HG03039 (cell line): Measurements from ENCODE around the gene AGRN.
"Not testable (repeated sequence)": the region's sequence is repeated elsewhere in the genome, so short reads cannot be mapped to it uniquely, and the experiment has no call there.

Source experiments
- ATAC-seq: cut with Tn5 transposase; IDR thresholded peaks from one replicate; pipeline ENCODE4 v1.9.1; 2021; ENCODE audit warnings: mild to moderate bottlenecking, moderate library complexity; ENCODE audit not compliant: unreplicated experiment

The AGRN gene

DNA sequence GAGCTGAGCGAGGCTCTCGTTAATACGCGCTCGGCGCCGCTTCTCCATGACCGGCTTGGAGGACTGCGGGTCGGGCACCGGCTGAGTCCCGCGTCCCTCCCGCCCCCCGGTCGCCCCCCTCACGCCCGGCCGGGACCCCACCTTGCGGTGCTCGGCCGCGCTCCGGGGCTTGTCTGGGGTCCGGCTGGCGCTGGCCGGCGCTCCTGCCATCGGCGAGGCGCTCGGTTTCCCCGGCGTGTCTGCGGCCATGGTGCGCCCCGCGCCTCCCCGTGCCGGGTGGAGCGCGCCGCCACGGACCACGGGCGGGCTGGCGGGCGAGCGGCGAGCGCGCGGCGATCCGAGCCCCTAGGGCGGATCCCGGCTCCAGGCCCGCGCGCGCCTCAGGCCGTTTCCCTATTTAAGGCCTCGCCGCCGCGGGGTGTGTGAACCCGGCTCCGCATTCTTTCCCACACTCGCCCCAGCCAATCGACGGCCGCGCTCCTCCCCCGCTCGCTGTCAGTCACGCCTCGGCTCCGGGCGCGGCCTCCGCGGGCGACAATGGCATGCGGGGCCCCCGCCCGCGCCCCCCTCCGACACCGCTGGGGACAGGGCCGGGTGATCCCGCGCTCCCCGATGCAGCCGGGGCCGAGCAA, 20.1 kb upstream of the AGRN start, which contains the start of gene HES4:
HES4 (minus strand) TSS at position 373 of the 632 bp plus-strand sequence; CDS start at position 249, 124 bp downstream.
- no peak for ATAC-seq

DNA sequence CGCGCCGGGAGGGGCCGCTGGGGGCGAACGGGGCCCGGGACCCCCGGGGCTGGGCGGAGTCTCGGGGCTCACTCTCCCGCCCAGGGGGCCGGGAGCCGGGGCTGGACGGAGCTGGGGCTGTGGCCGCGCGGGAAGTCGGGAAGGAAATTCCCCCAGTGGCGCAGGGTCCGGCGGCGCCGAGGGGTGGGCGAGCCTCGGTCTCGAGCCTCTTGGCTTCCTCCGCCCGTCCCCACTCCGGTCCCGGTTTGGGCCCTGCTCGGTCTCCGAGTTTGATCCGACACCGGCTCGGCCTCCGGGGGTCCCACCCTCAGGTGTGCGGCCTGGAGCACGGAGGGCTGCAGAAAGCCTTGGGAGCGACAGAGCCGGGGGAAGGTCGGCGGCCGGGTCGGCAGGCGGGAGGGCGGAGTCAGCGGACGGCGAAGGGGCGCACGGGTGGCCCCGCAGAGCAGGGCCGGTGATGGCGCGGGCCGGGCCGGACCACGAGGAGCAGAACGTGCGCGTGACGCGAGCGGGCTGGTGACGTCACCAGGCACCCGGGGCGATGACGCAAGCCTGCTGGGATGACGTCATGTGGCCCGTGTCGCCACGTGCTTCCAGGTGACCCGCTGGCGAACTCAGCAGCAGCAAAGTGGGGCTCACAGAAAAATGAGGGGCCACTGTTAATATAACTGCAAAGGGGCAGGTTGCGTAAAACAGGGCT, 19.4 kb upstream of the AGRN start:
- no peak for ATAC-seq

DNA sequence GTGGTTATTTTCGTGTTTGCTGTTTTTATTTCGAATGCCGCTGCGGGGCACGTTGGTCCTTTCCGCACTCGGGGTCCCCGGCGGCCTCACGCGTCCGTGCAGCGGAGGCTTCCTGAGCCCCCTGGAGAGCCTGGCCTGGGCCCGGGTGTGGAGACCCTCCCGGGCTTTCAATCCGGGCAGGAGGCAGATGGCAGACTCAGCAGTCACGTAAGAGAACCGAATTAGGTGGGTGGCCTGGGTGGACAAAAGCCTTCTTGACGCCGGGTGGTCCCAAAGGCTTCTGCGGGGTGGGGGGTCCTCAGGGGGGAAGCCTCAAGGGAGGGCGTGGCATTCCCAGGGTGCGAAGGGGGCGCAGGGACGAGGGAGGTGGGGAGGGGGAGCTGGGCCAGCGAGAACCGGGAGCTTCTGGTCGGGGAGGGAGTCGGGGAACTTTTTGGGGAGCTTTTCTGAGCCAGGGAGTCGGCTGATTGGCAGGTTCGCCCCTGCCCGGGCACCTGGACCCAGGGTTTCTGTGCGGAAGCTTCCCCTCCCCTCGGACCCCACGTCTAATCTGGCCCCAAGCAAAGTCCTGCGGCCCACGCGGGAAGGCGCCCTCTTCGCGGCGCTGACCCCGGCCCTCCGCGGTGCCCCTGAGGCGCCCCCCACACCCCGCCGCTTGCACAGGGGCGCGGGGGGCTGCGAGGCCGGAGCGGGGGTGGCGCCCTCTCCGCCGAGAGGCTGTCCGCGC, 18.7 kb upstream of the AGRN start:
- ATAC-seq, result no peak

DNA sequence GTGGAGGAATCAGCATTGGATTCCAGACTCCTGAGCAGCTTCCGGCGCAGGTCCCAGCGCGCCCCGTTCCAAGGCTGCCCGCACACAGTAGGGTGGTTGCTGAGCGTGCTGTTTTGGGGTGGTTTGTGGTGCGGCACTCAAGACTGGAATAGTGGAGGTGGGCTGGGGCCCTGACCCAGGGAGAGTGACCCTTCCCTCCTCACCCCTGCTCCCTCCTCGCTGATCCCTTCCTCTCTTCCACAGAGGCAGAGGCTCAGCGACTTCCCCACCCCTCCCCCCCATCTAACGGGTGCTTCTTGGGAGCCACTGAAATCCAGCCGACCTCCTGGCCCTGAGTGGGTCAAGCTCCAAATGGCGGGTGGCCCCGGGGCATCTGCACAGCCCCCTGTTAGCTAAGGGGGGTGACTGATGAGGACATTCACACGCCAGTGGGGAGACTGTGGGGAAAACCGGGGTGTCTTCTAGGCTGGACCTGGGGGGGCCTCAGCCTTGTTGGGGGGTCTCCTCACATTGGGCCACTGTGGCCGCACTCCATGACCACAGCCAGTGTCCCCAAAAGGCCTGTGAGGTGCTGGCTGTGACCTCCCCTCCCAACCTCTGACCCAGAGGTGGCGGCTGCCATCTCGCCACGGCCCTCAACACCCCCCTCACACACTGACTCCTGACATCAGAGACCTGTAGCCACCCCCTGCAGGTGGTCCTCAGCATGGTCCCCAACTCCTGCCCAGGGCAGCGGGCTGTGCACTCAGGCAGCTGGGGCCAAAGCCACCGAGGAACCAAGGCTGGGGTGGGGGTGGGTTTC, 16.1 kb upstream of the AGRN start:
- no peak for ATAC-seq

DNA sequence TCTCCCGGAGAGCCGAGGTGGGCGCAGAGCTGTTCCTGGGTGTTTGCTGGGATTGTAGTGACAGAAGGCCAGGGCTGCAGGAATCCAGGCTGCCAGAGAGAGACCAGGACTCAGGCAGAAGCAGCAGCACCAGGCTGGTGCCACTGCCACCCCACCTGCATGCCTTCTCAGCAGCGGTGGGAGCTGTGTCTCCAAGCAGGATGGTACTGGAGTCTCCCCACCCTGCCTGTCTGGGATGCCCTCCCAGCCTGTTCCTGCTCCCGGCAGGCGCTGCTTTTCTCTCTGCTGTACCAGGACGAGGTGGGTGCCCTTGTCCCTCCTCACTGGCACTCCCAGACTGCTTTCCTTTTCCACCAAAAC, 15.5 kb upstream of the AGRN start:
- no peak for ATAC-seq

DNA sequence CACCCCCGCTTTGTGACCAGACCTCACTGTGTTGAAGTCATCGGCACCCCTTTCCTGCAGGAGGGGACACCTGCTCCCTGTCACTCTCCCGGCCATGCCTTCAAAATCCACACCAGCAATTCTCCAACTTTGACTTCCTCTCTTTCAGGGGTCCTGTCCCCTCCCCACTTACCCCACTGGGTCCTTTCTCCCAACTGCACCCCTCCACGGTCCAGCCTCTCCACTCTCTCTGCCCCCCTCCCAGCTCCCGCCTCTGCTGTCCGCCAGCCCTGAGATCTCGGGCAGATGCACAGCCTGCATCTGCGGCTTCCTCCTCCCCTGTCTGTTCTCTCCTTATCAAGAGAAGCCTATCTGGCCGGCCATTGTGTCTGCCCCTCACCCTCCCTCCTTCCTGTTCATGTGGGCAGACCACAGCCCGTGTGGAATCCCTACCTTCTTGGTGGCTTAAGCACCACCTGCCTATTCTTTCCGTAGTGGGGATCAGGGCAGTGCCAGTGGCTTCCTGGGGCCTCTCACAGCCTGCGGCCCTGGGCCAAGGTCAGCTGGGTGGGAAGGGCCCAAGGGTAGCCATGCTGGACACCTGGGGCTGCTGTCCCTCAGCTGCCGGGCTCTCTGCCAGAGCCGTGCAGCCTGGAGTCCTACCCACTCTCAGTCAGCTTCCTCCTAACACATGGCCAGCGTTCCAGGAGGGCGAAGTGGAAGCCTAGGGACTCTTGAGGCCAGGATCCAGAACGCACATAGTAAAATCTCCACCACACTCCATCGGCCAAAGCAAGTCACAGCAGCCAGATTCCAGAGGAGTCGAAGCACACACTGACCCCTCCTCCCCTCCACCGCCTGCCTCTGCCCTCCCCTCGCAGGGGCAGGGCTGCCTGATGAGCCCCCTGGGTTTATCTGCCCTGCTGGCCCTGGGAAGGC, 14.9 kb upstream of the AGRN start:
- no peak for ATAC-seq

DNA sequence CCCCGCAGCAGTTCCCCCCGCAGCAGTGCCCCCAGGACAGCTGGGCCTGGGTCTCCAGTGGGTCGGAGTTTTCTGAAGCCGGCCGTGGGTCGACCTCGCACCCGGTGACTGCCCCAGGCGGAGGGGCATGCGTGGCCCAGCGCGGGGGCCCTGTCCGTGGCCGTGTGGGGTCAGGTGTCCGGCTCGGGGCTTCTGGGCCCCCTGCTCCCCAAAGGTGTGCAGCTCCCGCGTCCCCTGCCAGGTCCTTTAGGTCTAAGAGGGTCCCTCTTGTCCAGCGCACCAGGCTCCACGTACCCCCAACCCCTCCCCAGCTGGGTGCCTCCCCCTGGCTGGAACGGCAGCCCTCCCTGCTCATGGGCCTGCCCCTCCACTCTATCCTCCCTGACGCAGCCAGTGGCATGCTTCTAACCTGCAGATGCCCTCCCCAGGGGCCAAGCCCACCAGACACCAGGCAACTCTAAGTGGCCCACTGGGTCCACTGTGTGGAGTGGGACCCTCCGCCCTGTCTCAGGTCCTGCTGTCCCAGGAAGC, 14.1 kb upstream of the AGRN start:
- ATAC-seq, result no peak

DNA sequence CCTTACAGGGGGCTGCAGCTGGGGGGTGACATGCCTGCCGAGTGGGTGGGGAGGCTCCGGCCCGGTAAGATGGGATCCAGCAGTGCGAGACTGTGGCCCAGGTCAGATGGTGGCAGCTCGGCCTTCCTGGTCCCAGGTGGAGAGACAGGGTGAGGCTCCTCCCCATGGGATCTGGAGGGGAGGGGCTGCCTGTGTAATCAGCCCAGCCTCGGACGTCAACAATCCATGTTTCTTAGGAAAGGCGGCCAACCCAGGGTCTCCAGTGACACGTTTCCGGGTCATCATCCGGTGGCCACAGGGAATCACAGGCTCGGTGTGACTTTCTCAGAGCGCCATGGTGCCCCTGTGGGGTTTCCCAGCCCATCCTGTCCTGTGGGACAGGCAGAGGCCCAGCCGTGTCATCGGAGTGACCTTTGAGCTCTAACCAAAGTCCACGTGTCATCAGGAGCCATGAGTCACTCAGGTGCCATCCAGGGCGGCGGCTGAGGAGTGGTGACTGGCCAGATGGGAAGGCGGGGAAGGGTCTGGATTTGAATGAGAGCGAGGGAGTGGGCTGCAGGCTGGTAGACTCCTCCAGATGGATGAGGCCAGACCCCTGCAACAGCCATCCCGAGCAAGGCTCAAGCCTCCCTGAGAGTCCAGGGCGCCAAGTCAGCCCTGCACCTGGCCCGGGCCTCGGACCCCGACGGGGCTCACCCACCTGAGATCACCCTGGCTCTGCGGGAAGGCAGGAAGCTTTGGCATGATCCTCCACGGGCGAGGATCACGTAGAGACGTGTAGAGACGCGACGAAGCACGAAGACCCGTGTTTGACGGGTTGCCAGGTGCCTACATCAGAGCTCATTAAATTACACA, 13.4 kb upstream of the AGRN start:
- ATAC-seq, result no peak

DNA sequence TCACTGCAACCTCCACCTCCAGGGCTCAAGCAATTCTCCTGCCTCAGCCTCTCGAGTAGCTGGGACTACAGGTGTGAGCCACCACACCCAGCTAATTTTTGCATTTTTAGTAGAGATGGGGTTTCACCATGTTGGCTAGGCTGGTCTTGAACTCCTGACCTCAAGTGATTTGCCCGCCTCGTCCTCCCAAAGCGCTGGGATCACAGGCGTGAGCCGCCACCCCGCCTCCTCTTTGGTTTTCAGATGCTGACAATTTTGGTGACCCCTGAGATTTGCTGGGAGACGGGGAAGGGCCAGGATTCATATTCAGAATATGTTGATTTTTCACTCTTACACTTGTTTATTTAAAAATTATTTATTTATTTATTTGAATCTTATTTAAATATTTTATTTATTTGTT, 9.8 kb upstream of the AGRN start:
- not testable (repeated sequence) for ATAC-seq

DNA sequence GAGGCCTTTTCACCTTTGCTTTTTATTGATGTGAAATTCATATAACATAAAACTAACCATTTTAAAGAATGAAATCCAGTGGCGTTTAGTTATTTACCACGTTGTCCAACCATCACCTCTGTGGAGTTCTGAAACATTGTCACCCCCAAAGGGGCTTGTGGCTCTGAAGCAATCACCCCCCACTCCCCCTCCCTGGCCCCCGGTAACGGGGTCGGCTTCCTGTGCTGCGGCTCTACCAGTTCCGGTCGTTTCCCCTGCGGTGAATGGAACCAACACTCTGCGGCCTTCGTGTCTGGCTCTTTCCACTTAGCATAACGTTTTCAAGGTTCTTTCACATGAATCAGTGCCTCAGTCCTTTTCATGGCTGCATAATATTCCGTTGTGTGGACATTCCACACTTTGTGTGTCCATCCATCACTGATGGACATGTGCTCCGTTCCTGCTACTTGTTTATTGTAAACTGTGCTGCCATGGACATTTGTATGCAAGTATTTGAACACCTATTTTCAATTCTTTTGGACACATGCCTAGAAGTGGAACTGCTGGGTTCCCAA, 8.4 kb upstream of the AGRN start:
- no peak for ATAC-seq

DNA sequence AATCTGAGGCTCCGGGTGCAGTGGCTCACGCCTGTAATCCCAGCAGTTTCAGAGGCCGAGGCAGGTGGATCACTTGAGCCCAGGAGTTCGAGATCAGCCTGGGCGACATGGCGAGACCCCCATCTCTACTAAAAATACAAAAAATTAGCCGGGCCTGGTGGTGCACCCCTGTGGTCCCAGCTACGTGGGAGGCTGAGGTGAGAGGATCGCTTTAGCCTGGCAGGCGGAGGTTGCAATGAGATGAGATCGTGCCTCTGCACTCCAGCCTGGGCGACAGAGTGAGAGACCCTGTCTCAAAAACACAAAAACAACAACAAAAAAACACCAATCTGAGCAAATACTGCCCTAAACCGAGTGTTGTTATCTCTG, 7.2 kb upstream of the AGRN start:
- not testable (repeated sequence) for ATAC-seq

DNA sequence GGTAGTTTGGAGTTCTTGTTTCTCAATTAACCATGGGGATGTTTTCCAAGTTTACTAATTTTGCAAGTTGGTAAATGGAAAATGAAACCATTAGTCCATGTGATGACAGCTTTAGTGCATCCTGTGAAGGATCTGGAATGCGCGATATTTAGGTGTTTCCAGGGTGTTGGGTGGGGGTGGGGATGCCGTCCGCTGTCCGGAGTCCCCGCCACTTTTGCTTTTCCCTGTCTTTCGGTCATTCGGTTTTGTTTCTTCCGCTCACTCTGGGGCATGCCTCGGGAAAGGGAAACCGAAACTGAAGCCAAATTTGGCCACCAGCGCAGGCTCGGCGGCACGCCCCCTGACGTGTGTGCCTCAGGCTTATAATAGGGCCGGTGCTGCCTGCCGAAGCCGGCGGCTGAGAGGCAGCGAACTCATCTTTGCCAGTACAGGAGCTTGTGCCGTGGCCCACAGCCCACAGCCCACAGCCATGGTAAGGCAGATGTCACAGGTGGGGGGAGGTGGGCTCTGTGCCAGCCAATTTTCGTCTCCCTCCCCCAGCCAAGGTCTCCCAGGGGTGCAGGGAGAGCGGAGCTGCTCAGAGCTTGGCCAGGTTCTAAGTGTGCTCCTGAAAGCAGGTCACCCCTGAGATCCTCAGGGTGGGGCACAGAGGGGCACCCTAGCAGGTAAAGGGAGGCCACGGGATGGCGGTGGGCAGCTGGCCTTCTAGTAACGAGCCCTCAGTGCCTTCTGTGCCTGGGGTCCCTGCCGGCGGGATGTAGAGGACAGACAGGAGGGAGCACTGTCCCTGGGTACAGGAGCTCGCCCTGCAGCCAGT, 6.6 kb upstream of the AGRN start, which contains the start of gene ISG15:
ISG15 (plus strand) TSS at position 393 of the 817 bp plus-strand sequence; CDS start at position 470, 77 bp downstream.
- peak; percentile 67 for ATAC-seq

DNA sequence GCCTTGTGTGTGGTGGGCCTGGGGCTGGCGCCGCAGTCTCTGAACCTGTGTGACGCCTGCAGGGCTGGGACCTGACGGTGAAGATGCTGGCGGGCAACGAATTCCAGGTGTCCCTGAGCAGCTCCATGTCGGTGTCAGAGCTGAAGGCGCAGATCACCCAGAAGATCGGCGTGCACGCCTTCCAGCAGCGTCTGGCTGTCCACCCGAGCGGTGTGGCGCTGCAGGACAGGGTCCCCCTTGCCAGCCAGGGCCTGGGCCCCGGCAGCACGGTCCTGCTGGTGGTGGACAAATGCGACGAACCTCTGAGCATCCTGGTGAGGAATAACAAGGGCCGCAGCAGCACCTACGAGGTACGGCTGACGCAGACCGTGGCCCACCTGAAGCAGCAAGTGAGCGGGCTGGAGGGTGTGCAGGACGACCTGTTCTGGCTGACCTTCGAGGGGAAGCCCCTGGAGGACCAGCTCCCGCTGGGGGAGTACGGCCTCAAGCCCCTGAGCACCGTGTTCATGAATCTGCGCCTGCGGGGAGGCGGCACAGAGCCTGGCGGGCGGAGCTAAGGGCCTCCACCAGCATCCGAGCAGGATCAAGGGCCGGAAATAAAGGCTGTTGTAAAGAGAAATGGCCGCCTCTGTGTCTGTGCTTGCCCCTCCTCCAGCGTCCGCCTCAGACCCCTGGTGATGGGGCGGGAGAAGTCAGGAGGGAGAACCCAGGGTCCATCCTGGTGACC, 5.8 kb upstream of the AGRN start:
- ATAC-seq, result no peak

DNA sequence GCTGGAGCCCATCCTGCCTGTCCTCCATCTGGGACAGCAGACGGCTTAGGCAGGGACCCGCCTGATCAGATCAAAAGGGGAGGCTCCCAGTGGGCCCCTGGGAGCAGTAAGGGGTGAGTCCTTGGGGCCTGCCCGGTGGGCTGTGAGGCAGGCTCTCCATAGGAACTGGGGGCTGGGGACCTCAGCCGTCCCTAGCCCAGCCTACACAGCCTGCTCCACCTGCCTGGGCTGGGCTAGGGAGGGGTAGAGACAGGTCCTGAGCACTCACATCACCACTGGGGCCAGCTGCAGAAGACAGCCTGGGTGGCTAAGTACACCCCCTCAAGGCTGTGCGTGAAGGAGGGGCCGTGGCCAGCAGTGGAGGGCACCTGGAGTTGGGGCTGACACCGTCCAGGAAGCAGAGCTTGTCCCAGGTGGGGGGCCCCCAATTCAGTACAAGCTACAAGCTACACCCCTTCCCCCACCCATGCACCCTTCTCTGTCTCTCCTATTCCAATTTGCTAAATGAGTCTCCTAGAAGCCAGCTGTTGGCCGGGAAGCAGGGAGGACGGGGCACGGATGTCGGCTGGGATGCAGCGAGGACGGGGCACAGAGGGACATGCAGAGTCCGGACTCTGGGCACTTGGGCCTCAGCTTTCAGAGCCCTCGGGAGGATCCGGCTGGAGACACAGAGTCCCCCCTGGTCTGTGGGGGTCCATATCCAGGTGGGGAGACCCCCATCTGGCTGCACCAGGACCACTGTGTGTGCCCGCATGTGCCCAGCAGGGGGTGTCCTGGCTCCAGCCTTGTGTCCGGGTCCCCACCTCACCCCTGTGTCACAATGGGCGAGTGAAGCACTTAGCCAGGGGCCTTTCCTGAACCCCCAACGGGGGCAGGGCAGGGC, 4.9 kb upstream of the AGRN start:
- ATAC-seq, result no peak

DNA sequence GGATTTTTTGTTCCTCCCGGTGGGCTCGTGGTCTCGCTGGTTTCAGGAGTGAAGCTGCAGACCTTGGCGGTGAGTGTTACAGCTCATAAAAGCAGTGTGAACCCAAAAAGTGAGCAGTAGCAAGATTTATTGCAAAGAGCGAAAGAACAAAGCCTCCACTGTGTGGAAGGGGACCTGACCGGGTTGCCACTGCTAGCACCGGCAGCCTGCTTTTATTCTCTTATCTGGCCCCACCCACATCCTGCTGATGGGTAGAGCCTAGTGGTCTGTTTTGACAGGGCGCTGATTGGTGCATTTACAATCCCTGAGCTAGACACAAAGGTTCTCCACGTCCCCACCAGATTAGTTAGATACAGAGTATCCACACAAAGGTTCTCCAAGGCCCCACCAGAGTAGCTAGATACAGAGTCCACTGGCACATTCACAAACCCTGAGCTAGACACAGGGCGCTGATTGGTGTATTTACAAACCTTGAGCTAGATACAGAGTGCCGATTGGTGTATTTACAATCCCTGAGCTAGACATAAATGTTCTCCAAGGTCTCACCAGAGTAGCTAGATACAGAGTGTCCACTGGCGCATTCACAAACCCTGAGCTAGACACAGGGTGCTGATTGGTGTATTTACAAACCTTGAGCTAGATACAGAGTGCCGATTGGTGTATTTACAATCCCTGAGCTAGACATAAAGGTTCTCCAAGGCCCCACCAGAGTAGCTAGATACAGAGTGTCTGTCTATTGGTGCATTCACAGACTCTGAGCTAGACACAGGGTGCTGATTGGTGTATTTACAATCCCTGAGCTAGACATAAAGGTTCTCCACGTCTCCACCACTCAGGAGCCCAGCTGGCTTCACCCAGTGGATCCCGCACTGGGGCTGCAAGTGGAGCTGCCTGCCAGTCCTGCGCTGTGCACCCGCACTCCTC, 2.3 kb upstream of the AGRN start:
- ATAC-seq, result not testable (repeated sequence)
